ENCODE data around the gene TECPR2. TPM values are rescaled to one million over a fixed set of nuclear protein-coding genes. Genes with fewer than 3 reads are reported as not detected.
"Not testable (repeated sequence)": the region's sequence is repeated elsewhere in the genome, so short reads cannot be mapped to it uniquely, and the experiment has no call there.

TECPR2 gene
- polyA plus RNA-seq, 3 donors, result 15.0 to 19.0 (median 16.0) TPM

GRCh38 chr14:102544747-102545460 lies 182.2 kb downstream of the TECPR2 start:
- no peak for DNase-seq (ENCODE audit: low read depth in 3 of 3, low spot score in 2 of 3)

DNA sequence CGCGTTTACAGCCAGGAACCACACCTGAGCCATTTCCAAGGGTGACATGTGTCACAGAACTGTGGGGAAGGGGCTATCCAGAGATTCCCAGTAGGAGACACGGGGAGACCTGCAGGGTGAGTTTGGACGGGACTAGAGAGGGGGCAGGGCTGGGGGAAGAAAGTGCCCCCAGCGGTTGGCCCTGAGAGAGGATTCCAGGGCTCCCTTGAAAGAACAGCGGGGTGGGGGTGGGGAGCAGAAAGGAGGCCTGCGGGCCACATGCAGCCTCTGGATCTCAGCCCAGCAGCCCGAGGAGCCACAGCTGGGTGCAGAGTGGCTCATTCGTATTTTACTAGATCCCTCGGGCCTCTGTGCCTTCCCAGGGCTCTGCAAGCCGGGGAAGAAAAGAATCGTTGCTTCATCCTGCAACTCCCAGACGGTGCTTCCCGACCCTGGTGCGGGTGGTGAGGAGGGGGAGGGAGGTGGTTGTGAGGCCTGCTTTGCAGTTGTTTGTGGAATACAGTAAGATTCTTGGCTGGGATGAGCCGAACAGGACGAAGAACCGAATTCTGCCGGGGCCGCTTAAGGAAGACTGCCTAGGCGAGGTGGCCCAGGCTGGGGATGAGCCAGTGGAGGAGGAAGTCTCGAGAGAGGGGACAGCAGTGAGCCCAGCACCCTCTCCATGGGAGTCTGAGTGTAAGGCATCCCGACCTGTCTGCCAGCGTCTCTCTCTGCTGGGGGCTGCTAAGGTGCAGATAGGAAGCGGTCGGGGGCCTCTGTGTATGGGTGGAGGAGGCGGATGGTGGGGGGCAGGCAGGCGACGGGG lies 182.9 kb downstream of the TECPR2 start:
- no peak for DNase-seq (ENCODE audit: low read depth in 3 of 3, low spot score in 2 of 3)

DNA sequence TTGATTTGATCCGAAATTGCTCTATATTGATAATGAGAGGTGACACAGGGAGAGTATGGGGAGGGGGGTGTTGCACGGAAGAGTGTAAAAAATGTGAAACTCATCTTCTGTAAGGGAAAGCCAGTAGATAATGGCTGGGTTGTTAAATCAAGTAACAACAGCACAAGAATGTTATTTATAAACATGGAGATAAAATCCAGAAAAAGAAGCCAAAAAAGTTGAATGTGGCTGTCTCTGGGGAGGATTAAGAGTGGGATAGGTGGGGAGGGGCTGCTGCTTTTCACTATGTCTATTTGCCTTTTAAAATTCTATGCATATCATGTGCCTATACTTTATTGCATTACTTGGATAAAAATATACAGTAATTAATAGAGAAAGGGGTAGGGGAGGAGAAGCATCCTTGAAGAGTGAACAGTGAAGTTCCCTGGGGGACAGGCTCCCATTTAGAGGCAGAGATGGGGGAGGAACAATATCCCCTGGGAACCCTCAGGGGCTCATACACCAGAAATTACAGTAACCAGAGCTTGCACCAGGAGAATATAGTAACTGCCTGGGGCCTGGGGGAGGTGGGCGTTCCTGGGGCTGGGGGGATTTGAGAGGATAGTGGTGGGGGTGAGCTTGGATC lies 186.0 kb downstream of the TECPR2 start:
- no peak for DNase-seq (ENCODE audit: low read depth in 3 of 3, low spot score in 2 of 3)

- not testable (repeated sequence) for DNase-seq (ENCODE audit: low read depth in 3 of 3, low spot score in 2 of 3)
These were observed 188.2 kb downstream of the TECPR2 start for GRCh38 chr14:102550927-102551401.

Other genes starting within 250 kb of the TECPR2 start
- 10 to 100 TPM; 27.9 to 30.4 (median 29.6) TPM for gene WDR20, start 223.0 kb upstream of the TECPR2 start, polyA plus RNA-seq (ENCODE audit: insufficient read length in 3 of 3)
- gene MOK, start 57.8 kb upstream of the TECPR2 start, polyA plus RNA-seq (ENCODE audit: insufficient read length in 3 of 3), result 10 to 100 TPM; 24.3 to 24.8 (median 24.6) TPM
- 10 to 100 TPM; 11.6 to 13.4 (median 12.6) TPM for gene ZNF839, start 43.2 kb upstream of the TECPR2 start, polyA plus RNA-seq (ENCODE audit: insufficient read length in 3 of 3)
- 10 to 100 TPM; 40.8 to 42.8 (median 41.0) TPM for gene CINP, start 51 bp upstream of the TECPR2 start, polyA plus RNA-seq (ENCODE audit: insufficient read length in 3 of 3)
- gene ANKRD9, start 146.8 kb downstream of the TECPR2 start, polyA plus RNA-seq (ENCODE audit: insufficient read length in 3 of 3), result 1 to 10 TPM; 4.8 to 6.0 (median 5.1) TPM
- gene RCOR1, start 229.7 kb downstream of the TECPR2 start, polyA plus RNA-seq (ENCODE audit: insufficient read length in 3 of 3), result 10 to 100 TPM; 32.1 to 39.4 (median 32.3) TPM

All from right renal cortex interstitium (tissue), 3 donors.